Panc1 (cell line): ENCODE results near the gene SIK3. TPM values are rescaled to one million over a fixed set of nuclear protein-coding genes. Genes with fewer than 3 reads are reported as not detected.
A peak's percentile ranks its signal among the peaks of the same experiment; 100 is the strongest.

Experiments
- ATAC-seq: fragments of 200-7000 bp; cut with Tn5 transposase; 2 replicates; pipeline ENCODE4 v1.9.1; 2020; ENCODE audit warnings: mild to moderate bottlenecking, moderate library complexity
- BruUV-seq: library from RNA; stranded (reverse); fragments of 400-500 nt; replicated peaks from 2 replicates; lab custom pipeline; 2021; lab: Mats Ljungman, UMichigan
- CTCF ChIA-PET: fragments of 300-600 bp; sonication (Branson Sonifier 250); formaldehyde crosslinking; loops from one replicate; lab custom pipeline; 2022; ENCODE audit warnings: antibody characterized with exemption; lab: Charles Lee
- POLR2A ChIA-PET: fragments of 300-600 bp; sonication (Branson Sonifier 250); formaldehyde crosslinking; loops from one replicate; lab custom pipeline; 2022; ENCODE audit warnings: antibody characterized with exemption; lab: Charles Lee
- DNase-seq: peaks from one replicate; pipeline ENCODE4 v3.0.0-alpha.2; 2010; ENCODE audit warnings: low read depth, low spot score
- H3K27ac ChIP-seq: 2 replicates; pipeline ENCODE4 v1.5.1; 2011; ENCODE audit warnings: mild to moderate bottlenecking, low read length, inconsistent platforms
- H3K27me3 ChIP-seq: fragments of 200-500 bp; sonication (Bioruptor generic); 2 replicates; pipeline ENCODE4 v1.6.0; 2014; ENCODE audit warnings: low read length, inconsistent platforms; ENCODE audit not compliant: control insufficient read depth, insufficient read depth
- H3K36me3 ChIP-seq: fragments of 200-500 bp; sonication (Bioruptor generic); 2 replicates; pipeline ENCODE4 v1.5.1; 2014; ENCODE audit warnings: inconsistent platforms, mild to moderate bottlenecking, low read length, moderate library complexity; ENCODE audit not compliant: control insufficient read depth, insufficient read depth
- H3K4me1 ChIP-seq: 2 replicates; pipeline ENCODE4 v1.5.1; 2011; ENCODE audit warnings: inconsistent platforms, mild to moderate bottlenecking, low read length, moderate library complexity; ENCODE audit not compliant: control insufficient read depth, insufficient read depth
- H3K4me3 ChIP-seq, 2 experiments: 2 replicates each; pipeline ENCODE4 v1.5.1; 2011 to 2012; ENCODE audit warnings: low read depth in 2 of 2, low read length in 2 of 2, mild to moderate bottlenecking in 2 of 2, inconsistent platforms in 1 of 2, moderate library complexity in 1 of 2
- H3K9me3 ChIP-seq: fragments of 200-500 bp; sonication (Bioruptor generic); 2 replicates; pipeline ENCODE4 v1.5.1; 2014; ENCODE audit warnings: low read depth, mild to moderate bottlenecking, inconsistent platforms, low read length, moderate library complexity; ENCODE audit not compliant: control insufficient read depth, insufficient read depth
- POLR2AphosphoS5 ChIP-seq: IDR thresholded peaks from 2 replicates; pipeline ENCODE4 v1.6.1; 2012; ENCODE audit warnings: mild to moderate bottlenecking, low read depth, low read length, moderate library complexity
- SIN3A ChIP-seq: IDR thresholded peaks from 2 replicates; pipeline ENCODE4 v1.6.1; 2012; ENCODE audit warnings: low read depth, mild to moderate bottlenecking, low read length, moderate library complexity, borderline replicate concordance; ENCODE audit not compliant: insufficient read depth
- TCF7L2 ChIP-seq: IDR thresholded peaks from 2 replicates; pipeline ENCODE4 v1.6.1; 2011; ENCODE audit warnings: mild to moderate bottlenecking, low read depth, low read length, inconsistent platforms
- in situ Hi-C: cut with HindIII; loops from 2 replicates; pipeline ENCODE4 v1.10.0; 2016; ENCODE audit warnings: low sequenced_read_pairs, low pct_unique_long_range_greater_than_20kb
- intact Hi-C: fragments of 100-400 bp; cut with micrococcal nuclease; formaldehyde crosslinking; loops from one replicate; pipeline ENCODE4 v1.10.0; 2022; ENCODE audit not compliant: unreplicated experiment
- total RNA-seq: library from RNA; stranded (reverse); gene quantifications from one replicate; pipeline ENCODE4 v1.2.1, GENCODE V29; 2021; ENCODE audit not compliant: unreplicated experiment
- TF ChIP-seq, protein P1 (sequence below): fragments of 450-650 bp; IDR thresholded peaks from 2 replicates; pipeline ENCODE4 v1.5.1; 2017; ENCODE audit warnings: mild to moderate bottlenecking
- TF ChIP-seq, protein P2 (sequence below), 2 experiments: IDR thresholded peaks; 2 replicates each; pipeline ENCODE4 v1.6.1; 2011 to 2012; ENCODE audit warnings: low read depth in 2 of 2, control low read depth in 1 of 2, low read length in 1 of 2, mild to moderate bottlenecking in 1 of 2, moderate library complexity in 1 of 2; ENCODE audit not compliant: insufficient read depth in 1 of 2

The SIK3 gene
- total RNA-seq, 1 experiment from 2014 or later: 39.7 TPM

DNA sequence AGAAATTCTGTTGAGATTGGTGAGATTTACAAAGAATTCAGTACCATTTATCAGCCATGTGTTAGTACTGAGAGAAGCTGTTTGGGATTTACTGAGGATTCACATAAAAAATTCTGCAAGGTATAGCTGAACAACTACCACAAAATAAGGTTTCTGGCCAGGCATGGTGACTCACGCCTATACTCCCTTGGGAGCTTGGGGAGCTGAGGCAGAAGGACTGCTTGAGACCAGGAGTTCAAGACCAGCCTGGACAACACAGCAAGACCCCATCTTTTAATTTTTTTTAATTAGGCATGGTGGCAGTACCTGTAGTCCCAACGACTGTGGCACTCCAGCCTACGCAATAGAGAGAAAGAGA, 86.7 kb downstream of the SIK3 start:
- ChIA-PET CTCF (interaction anchor here (0.7 kb wide), 1 partner anchor 39 kb away, joined by 3 read pairs; no protein-coding TSS in a partner anchor), POLR2A (interaction anchor here (0.5 kb wide), 1 partner anchor 43 kb away, joined by 11 read pairs; no protein-coding TSS in a partner anchor)
- no peak for DNase-seq
- Histone ChIP-seq H3K4me3 (no peak overlapping the region), H3K4me1 (peaks cover 17% of the 10 kb centered on the region; the same call in 1 of the 2 replicates), H3K27me3 (no peaks in the 10 kb centered on the region), H3K36me3 (no peaks in the 10 kb centered on the region), H3K27ac (peak overlapping the region; percentile 42; the same call in 1 of the 2 replicates), H3K9me3 (no peaks in the 10 kb centered on the region)
- peak; percentile 68 for ATAC-seq
- no TSS peak for BruUV-seq
- TF ChIP-seq TCF7L2 (no peak), POLR2AphosphoS5 (no peak), SIN3A (no peak)
- TF ChIP-seq, protein P1, sequence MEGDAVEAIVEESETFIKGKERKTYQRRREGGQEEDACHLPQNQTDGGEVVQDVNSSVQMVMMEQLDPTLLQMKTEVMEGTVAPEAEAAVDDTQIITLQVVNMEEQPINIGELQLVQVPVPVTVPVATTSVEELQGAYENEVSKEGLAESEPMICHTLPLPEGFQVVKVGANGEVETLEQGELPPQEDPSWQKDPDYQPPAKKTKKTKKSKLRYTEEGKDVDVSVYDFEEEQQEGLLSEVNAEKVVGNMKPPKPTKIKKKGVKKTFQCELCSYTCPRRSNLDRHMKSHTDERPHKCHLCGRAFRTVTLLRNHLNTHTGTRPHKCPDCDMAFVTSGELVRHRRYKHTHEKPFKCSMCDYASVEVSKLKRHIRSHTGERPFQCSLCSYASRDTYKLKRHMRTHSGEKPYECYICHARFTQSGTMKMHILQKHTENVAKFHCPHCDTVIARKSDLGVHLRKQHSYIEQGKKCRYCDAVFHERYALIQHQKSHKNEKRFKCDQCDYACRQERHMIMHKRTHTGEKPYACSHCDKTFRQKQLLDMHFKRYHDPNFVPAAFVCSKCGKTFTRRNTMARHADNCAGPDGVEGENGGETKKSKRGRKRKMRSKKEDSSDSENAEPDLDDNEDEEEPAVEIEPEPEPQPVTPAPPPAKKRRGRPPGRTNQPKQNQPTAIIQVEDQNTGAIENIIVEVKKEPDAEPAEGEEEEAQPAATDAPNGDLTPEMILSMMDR: no peak
- TF ChIP-seq, protein P2, sequence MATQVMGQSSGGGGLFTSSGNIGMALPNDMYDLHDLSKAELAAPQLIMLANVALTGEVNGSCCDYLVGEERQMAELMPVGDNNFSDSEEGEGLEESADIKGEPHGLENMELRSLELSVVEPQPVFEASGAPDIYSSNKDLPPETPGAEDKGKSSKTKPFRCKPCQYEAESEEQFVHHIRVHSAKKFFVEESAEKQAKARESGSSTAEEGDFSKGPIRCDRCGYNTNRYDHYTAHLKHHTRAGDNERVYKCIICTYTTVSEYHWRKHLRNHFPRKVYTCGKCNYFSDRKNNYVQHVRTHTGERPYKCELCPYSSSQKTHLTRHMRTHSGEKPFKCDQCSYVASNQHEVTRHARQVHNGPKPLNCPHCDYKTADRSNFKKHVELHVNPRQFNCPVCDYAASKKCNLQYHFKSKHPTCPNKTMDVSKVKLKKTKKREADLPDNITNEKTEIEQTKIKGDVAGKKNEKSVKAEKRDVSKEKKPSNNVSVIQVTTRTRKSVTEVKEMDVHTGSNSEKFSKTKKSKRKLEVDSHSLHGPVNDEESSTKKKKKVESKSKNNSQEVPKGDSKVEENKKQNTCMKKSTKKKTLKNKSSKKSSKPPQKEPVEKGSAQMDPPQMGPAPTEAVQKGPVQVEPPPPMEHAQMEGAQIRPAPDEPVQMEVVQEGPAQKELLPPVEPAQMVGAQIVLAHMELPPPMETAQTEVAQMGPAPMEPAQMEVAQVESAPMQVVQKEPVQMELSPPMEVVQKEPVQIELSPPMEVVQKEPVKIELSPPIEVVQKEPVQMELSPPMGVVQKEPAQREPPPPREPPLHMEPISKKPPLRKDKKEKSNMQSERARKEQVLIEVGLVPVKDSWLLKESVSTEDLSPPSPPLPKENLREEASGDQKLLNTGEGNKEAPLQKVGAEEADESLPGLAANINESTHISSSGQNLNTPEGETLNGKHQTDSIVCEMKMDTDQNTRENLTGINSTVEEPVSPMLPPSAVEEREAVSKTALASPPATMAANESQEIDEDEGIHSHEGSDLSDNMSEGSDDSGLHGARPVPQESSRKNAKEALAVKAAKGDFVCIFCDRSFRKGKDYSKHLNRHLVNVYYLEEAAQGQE (IDR thresholded peaks at IDR 0.05; ENCODE audit: insufficient read depth in 1 of 2, low read depth in 2 of 2, low read length in 1 of 2): no peak
- intact Hi-C loops: no loop called here
- in situ Hi-C loops: no loop called here

DNA sequence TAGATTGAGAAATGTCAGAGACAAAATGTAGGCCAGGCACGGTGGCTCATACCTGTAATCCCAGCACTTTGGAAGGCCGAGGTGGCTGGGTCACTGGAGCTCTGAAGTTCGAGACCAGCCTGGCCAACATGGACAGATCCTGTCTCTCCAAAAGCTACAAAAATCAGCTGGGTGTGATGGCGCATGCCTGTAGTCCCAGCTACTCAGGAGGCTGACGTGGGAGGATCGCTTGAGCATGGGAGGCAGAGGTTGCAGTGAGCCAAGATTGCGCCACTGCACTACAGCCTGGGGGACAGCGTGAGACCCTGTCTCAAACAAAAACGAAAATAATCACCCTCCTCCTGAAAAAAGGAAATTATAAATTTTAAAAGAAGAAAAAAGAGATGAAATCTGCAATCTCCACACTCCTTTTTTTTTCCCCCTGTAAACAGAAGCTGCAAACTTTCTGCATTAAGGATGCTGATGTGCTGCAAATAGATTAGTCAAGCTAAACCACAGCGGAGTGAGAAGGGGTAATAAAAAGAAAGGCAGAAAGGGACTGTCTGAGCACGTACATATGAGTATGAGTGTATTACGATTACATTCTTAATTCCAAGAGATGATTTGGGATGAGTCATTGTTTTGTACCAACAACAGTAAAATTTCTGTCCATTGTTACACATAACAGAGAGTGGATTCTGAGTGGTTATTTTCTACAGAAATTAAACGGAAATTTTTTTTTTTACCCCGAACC, 87.3 kb downstream of the SIK3 start:
- ChIA-PET CTCF (interaction anchor here (0.7 kb wide), 1 partner anchor 38 kb away, joined by 3 read pairs; no protein-coding TSS in a partner anchor), POLR2A (interaction anchor here (0.5 kb wide), 1 partner anchor 42 kb away, joined by 11 read pairs; no protein-coding TSS in a partner anchor)
- H3K4me1 ChIP-seq: peaks cover 17% of the 10 kb centered on the region; the same call in 1 of the 2 replicates
- no peaks in the 10 kb centered on the region for H3K27me3 ChIP-seq
- H3K9me3 ChIP-seq: no peaks in the 10 kb centered on the region
- ATAC-seq (peak; percentile 95), DNase-seq (peak; percentile 78)
- intact Hi-C loops (no loop called here), in situ Hi-C loops (no loop called here)
- H3K27ac ChIP-seq: no peak overlapping the region; the same call in 1 of the 2 replicates
- H3K4me3 ChIP-seq: no peak overlapping the region
- no peaks in the 10 kb centered on the region for H3K36me3 ChIP-seq
- no TSS peak for BruUV-seq
- TF ChIP-seq TCF7L2 (no peak), SIN3A (no peak), POLR2AphosphoS5 (no peak)
- TF ChIP-seq, protein P1: no peak
- TF ChIP-seq, protein P2 (IDR thresholded peaks at IDR 0.05; ENCODE audit: insufficient read depth in 1 of 2, low read depth in 2 of 2, low read length in 1 of 2): no peak
